DOHH2 (cell line): ENCODE results near the gene DIS3L2.

Experiments used
- EZH2phosphoT487 ChIP-seq: fragments of 200-600 bp; sonication (generic); IDR thresholded peaks from 2 replicates; pipeline ENCODE4 v1.6.1; 2017; ENCODE audit warnings: borderline replicate concordance, mild to moderate bottlenecking, antibody characterized with exemption, low read length, moderate library complexity, mixed read lengths
- TF ChIP-seq, protein P1 (sequence below): fragments of 200-600 bp; sonication (generic); IDR thresholded peaks from one replicate; pipeline ENCODE4 v1.5.1; 2014; ENCODE audit warnings: antibody characterized with exemption, mild to moderate bottlenecking, low read depth, low read length; ENCODE audit not compliant: poor library complexity, severe bottlenecking

DNA sequence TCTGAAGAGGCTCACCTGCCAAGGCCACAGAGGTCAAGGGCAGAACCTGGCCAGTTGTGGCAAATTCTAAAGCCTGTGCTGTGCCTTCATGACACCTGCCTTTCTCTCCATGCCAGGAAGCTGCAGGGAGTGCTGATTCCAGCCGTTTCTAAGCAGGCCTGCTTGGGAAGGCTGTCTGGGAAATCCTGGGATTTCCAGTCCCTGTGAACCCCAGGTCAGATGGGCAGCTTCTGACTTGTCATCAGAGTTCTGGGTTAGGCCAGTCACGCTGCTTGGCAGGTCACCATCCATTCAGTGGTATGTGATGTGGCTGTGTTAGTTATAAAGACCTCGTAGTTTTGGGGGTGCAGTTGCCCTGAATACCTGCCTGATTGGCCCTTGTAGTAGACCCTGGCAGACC lies 346.3 kb downstream of the DIS3L2 start:
- TF ChIP-seq, protein P1, sequence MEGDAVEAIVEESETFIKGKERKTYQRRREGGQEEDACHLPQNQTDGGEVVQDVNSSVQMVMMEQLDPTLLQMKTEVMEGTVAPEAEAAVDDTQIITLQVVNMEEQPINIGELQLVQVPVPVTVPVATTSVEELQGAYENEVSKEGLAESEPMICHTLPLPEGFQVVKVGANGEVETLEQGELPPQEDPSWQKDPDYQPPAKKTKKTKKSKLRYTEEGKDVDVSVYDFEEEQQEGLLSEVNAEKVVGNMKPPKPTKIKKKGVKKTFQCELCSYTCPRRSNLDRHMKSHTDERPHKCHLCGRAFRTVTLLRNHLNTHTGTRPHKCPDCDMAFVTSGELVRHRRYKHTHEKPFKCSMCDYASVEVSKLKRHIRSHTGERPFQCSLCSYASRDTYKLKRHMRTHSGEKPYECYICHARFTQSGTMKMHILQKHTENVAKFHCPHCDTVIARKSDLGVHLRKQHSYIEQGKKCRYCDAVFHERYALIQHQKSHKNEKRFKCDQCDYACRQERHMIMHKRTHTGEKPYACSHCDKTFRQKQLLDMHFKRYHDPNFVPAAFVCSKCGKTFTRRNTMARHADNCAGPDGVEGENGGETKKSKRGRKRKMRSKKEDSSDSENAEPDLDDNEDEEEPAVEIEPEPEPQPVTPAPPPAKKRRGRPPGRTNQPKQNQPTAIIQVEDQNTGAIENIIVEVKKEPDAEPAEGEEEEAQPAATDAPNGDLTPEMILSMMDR: no peak
- TF ChIP-seq EZH2phosphoT487: no peak
